Spleen (tissue), 7 donors: ENCODE data around the gene FRMD4A.

ENCODE experiments used
- CTCF ChIP-seq, 11 experiments: fragments of 200-600 bp in 7 of 11; fragments of 450-650 bp in 4 of 11; sonication (generic) in 4 of 11; IDR thresholded peaks in 8 of 11; conservative IDR thresholded peaks in 3 of 11; 1 replicate in 7 of 11; 2 replicates in 4 of 11; pipeline versions ENCODE4 v1.4.0 to v1.8.0; 2016 to 2021; ENCODE audit warnings: antibody characterized with exemption in 11 of 11, inconsistent platforms in 4 of 11, mild to moderate bottlenecking in 1 of 11
- POLR2AphosphoS5 ChIP-seq, 3 donors: sonication (generic); formaldehyde crosslinking; IDR thresholded peaks; one replicate each; pipeline ENCODE4 v1.5.1; 2017; ENCODE audit warnings: antibody characterized with exemption in 3 of 3
- donor health status: DM: no; HTN: no; CAD: no; lungs with moderate emphysema.
- donor health status: DM: no; HTN: no; CAD: no.
- donor health status: DM: no; HTN: no; CAD: no.

- TF ChIP-seq POLR2AphosphoS5 (IDR thresholded peaks at IDR 0.05): no peak
- no peak for TF ChIP-seq CTCF (IDR thresholded peaks at IDR 0.05 in 8 of 11, conservative IDR thresholded peaks at IDR 0.05 in 3 of 11)
These were observed 189.4 kb downstream of the FRMD4A start for GRCh38 chr10:14141283-14141682.
